IMR-90 (cell line): ENCODE results near the gene ENDOD1. TPM values are rescaled to one million over a fixed set of nuclear protein-coding genes. Genes with fewer than 3 reads are reported as not detected.

ENCODE experiments used
- ATAC-seq: fragments of 200-7000 bp; cut with Tn5 transposase; 2 replicates; pipeline ENCODE4 v1.9.1; 2020; ENCODE audit warnings: low read depth, mild to moderate bottlenecking, moderate library complexity
- BruUV-seq: library from RNA; stranded (reverse); fragments of 400-500 nt; replicated peaks from 2 replicates; lab custom pipeline; 2021; lab: Mats Ljungman, UMichigan
- CTCF ChIA-PET: fragments of 300-600 bp; formaldehyde crosslinking; extraction: SDS; loops from one replicate; lab custom pipeline; 2021; ENCODE audit warnings: antibody characterized with exemption; lab: Yijun Ruan, JAX
- POLR2A ChIA-PET: fragments of 300-600 bp; sonication (Branson Sonifier 250); formaldehyde crosslinking; loops from one replicate; lab custom pipeline; 2022; ENCODE audit warnings: antibody characterized with exemption; ENCODE audit not compliant: unreplicated experiment; lab: Charles Lee
- DNase-seq: peaks from one replicate; pipeline ENCODE4 v3.0.0; 2013
- H2AFZ ChIP-seq: replicated peaks from 2 replicates; pipeline ENCODE3; 2013; ENCODE audit warnings: low read length, mild to moderate bottlenecking; ENCODE audit not compliant: poor library complexity
- H2AK5ac ChIP-seq: 2 replicates; pipeline ENCODE4 v1.6.1; 2013; ENCODE audit warnings: low read depth, low read length, inconsistent platforms
- H2AK9ac ChIP-seq: replicated peaks from 2 replicates; pipeline ENCODE3; 2013; ENCODE audit warnings: mild to moderate bottlenecking, low read depth, low read length, moderate library complexity; ENCODE audit not compliant: poor library complexity
- H2BK120ac ChIP-seq: 2 replicates; pipeline ENCODE4 v1.6.1; 2013; ENCODE audit warnings: low read depth, low read length, inconsistent platforms
- H2BK15ac ChIP-seq: 3 replicates; pipeline ENCODE4 v1.6.1; 2013; ENCODE audit warnings: low read depth, low read length, inconsistent platforms
- H2BK20ac ChIP-seq: 2 replicates; pipeline ENCODE4 v1.6.1; 2013; ENCODE audit warnings: low read depth, mild to moderate bottlenecking, inconsistent platforms, low read length, moderate library complexity
- H2BK5ac ChIP-seq: 2 replicates; pipeline ENCODE4 v1.6.1; 2013; ENCODE audit warnings: mild to moderate bottlenecking, low read depth, low read length, inconsistent platforms; ENCODE audit not compliant: poor library complexity, severe bottlenecking
- H3K14ac ChIP-seq: replicated peaks from 2 replicates; pipeline ENCODE4 v1.6.1; 2013; ENCODE audit warnings: low read depth, low read length, inconsistent platforms
- H3K18ac ChIP-seq: 2 replicates; pipeline ENCODE4 v1.6.1; 2013; ENCODE audit warnings: low read depth, low read length, control low read depth
- H3K23ac ChIP-seq: 2 replicates; pipeline ENCODE4 v1.6.1; 2013; ENCODE audit warnings: low read depth, low read length, inconsistent platforms
- H3K27ac ChIP-seq: 2 replicates; pipeline ENCODE4 v1.5.1; 2013; ENCODE audit warnings: mild to moderate bottlenecking, control low read depth, low read length; ENCODE audit not compliant: insufficient read depth
- H3K27me3 ChIP-seq: 2 replicates; pipeline ENCODE4 v1.6.1; 2013; ENCODE audit warnings: low read length; ENCODE audit not compliant: control insufficient read depth, insufficient read depth
- H3K36me3 ChIP-seq: 2 replicates; pipeline ENCODE4 v1.6.1; 2013; ENCODE audit warnings: low read length, mixed read lengths; ENCODE audit not compliant: control insufficient read depth, insufficient read depth
- H3K4ac ChIP-seq: 2 replicates; pipeline ENCODE4 v1.6.1; 2013; ENCODE audit warnings: low read depth, low read length, inconsistent platforms
- H3K4me1 ChIP-seq: 2 replicates; pipeline ENCODE4 v1.6.1; 2013; ENCODE audit warnings: low read length, mixed read lengths; ENCODE audit not compliant: control insufficient read depth, insufficient read depth
- H3K4me2 ChIP-seq: 2 replicates; pipeline ENCODE4 v1.6.1; 2013; ENCODE audit warnings: low read depth, mild to moderate bottlenecking, control low read depth, low read length, moderate library complexity
- H3K4me3 ChIP-seq: 2 replicates; pipeline ENCODE4 v1.5.1; 2013; ENCODE audit warnings: low read depth, mild to moderate bottlenecking, control low read depth, low read length, moderate library complexity; ENCODE audit not compliant: insufficient read depth
- H3K56ac ChIP-seq: 2 replicates; pipeline ENCODE4 v1.6.1; 2013; ENCODE audit warnings: low read length, inconsistent platforms; ENCODE audit not compliant: insufficient read depth; ENCODE audit errors: extremely low read depth
- H3K79me1 ChIP-seq, 2 experiments: 2 replicates each; pipeline ENCODE4 v1.6.1; 2013; ENCODE audit warnings: low read length in 2 of 2, inconsistent platforms in 1 of 2, low read depth in 1 of 2
- H3K9ac ChIP-seq: 2 replicates; pipeline ENCODE4 v1.6.1; 2013; ENCODE audit warnings: low read depth, low read length, control low read depth
- H3K9me1 ChIP-seq: 2 replicates; pipeline ENCODE4 v1.6.1; 2013; ENCODE audit warnings: low read length, inconsistent platforms; ENCODE audit not compliant: insufficient read depth
- H3K9me3 ChIP-seq: 2 replicates; pipeline ENCODE4 v1.6.1; 2013; ENCODE audit warnings: low read length; ENCODE audit not compliant: control insufficient read depth, insufficient read depth
- H4K20me1 ChIP-seq: 2 replicates; pipeline ENCODE4 v1.6.1; 2013; ENCODE audit warnings: low read length, inconsistent platforms; ENCODE audit not compliant: insufficient read depth
- H4K5ac ChIP-seq: 2 replicates; pipeline ENCODE4 v1.6.1; 2013; ENCODE audit warnings: mild to moderate bottlenecking, low read depth, low read length, control low read depth
- H4K8ac ChIP-seq, 2 experiments: 2 replicates each; pipeline ENCODE4 v1.6.1; 2013; ENCODE audit warnings: low read depth in 2 of 2, low read length in 2 of 2, control low read depth in 1 of 2, inconsistent platforms in 1 of 2
- H4K91ac ChIP-seq: 2 replicates; pipeline ENCODE4 v1.6.1; 2013; ENCODE audit warnings: low read depth, low read length, inconsistent platforms; ENCODE audit not compliant: insufficient read depth
- CEBPB ChIP-seq: IDR thresholded peaks from 2 replicates; pipeline ENCODE4 v1.6.1; 2012; ENCODE audit warnings: low read depth, low read length, improper control_type of control experiment
- CHD1 ChIP-seq: IDR thresholded peaks from 2 replicates; pipeline ENCODE4 v1.6.1; 2012; ENCODE audit warnings: low read depth, low read length, improper control_type of control experiment
- ELK1 ChIP-seq: fragments of 150-350 bp; IDR thresholded peaks from 2 replicates; pipeline ENCODE4 v1.6.1; 2016; ENCODE audit warnings: low read depth, mild to moderate bottlenecking, low read length, moderate library complexity, borderline replicate concordance
- MAFK ChIP-seq: IDR thresholded peaks from 2 replicates; pipeline ENCODE4 v1.6.1; 2012; ENCODE audit warnings: low read depth, low read length, improper control_type of control experiment
- MXI1 ChIP-seq: IDR thresholded peaks from 2 replicates; pipeline ENCODE4 v1.6.1; 2012; ENCODE audit warnings: low read depth, mild to moderate bottlenecking, low read length, moderate library complexity, borderline replicate concordance
- RCOR1 ChIP-seq: IDR thresholded peaks from 2 replicates; pipeline ENCODE4 v1.6.1; 2012; ENCODE audit warnings: mild to moderate bottlenecking, low read length, improper control_type of control experiment; ENCODE audit not compliant: insufficient replicate concordance
- SMC3 ChIP-seq: fragments of 150-350 bp; IDR thresholded peaks from 2 replicates; pipeline ENCODE4 v1.6.1; 2016; ENCODE audit warnings: low read depth, mild to moderate bottlenecking, antibody characterized with exemption, low read length, moderate library complexity
- WGBS, 2 experiments: methylation state at CpG; one replicate each; pipeline versions ENCODE4 v1.1.5 to v1.1.7; 2013; ENCODE audit warnings: missing lambda C conversion rate in 2 of 2; ENCODE audit not compliant: insufficient read length in 1 of 2; ENCODE audit errors: extremely low coverage in 2 of 2; 5-methylcytosine and 5-hydroxymethylcytosine counted together
- dilution Hi-C: fragments of 300-500 bp; cut with HindIII; formaldehyde crosslinking; loops from one replicate; pipeline ENCODE4 v1.14.3; 2018; ENCODE audit warnings: low sequenced_read_pairs; ENCODE audit not compliant: unreplicated experiment
- in situ Hi-C: fragments of 300-500 bp; cut with MboI; formaldehyde crosslinking; loops from 3 replicates; pipeline ENCODE4 v1.14.3; 2019; ENCODE audit warnings: low sequenced_read_pairs, inconsistent platforms, mixed read lengths
- intact Hi-C: fragments of 100-400 bp; cut with micrococcal nuclease; formaldehyde crosslinking; loops from 2 replicates; pipeline ENCODE4 v1.10.0; 2022
- polyA plus RNA-seq, 3 experiments: library from polyadenylated mRNA; depleted of rRNA; stranded (reverse); fragments of >200 nt; gene quantifications; 2 replicates each; pipeline ENCODE4 v1.2.3, GENCODE V29; 2012; ENCODE audit warnings: low replicate concordance in 1 of 3
- total RNA-seq: library from RNA; depleted of rRNA; stranded (reverse); fragments of >200 nt; gene quantifications from 2 replicates; pipeline ENCODE4 v1.2.3, GENCODE V29; 2012

Gene ENDOD1
- total and polyA plus RNA-seq, 2 of the 4 experiments (the other 2 are of a cell fraction), result 7.0 to 17.6 TPM

GRCh38 chr11:95054356-95054755 lies 35.3 kb upstream of the ENDOD1 start:
- Histone ChIP-seq H2BK15ac (no peak overlapping the region), H3K4me3 (no peak overlapping the region), H4K8ac (no peak overlapping the region), H2AK5ac (no peak overlapping the region), H3K23ac (no peak overlapping the region), H3K27ac (no peak overlapping the region), H3K27me3 (peaks cover 9% of the 10 kb centered on the region), H4K20me1 (no peaks in the 10 kb centered on the region), H4K91ac (no peak overlapping the region), H3K4me2 (no peak overlapping the region), H2BK120ac (no peak overlapping the region), H2BK20ac (no peak overlapping the region), H3K9me3 (no peaks in the 10 kb centered on the region), H2AK9ac (no peak overlapping the region), H3K36me3 (no peaks in the 10 kb centered on the region), H2AFZ (no peak overlapping the region), H3K4me1 (no peaks in the 10 kb centered on the region), H3K56ac (no peak overlapping the region), H3K18ac (no peak overlapping the region), H3K79me1 (no peaks in the 10 kb centered on the region), H4K5ac (no peak overlapping the region), H3K9me1 (0 out of 2 replicates have a peak, but pooled peaks cover 3% of the 10 kb centered on the region), H3K9ac (no peak overlapping the region), H2BK5ac (no peak overlapping the region), H3K14ac (no peak overlapping the region), H3K4ac (no peak overlapping the region)
- ChIA-PET CTCF (no interaction called here), POLR2A (no interaction called here)
- dilution Hi-C loops, result no loop called here
- no peak for DNase-seq
- in situ Hi-C loops, result loop anchor here (25.0 kb wide), 1 partner anchor 1383 kb away; no protein-coding TSS in a partner anchor
- no CpG with 5 or more reads among the region's 2 CpGs for WGBS, 2 experiments
- no peak for ATAC-seq
- no TSS peak for BruUV-seq
- TF ChIP-seq CEBPB (no peak), CHD1 (no peak), ELK1 (no peak), MXI1 (no peak), MAFK (no peak), RCOR1 (no peak), SMC3 (no peak)
- intact Hi-C loops, result no loop called here
